AG09309 (cell line): ENCODE results near the gene DTNBP1.

Experiments used
- DNase-seq: peaks from one replicate; pipeline ENCODE4 v3.0.0-alpha.2; 2010; ENCODE audit warnings: low read depth
- H3K4me3 ChIP-seq: 2 replicates; pipeline ENCODE4 v1.5.1; 2011; ENCODE audit warnings: mild to moderate bottlenecking, low read depth, low read length, moderate library complexity; ENCODE audit not compliant: control insufficient read depth
- TF ChIP-seq, protein P1 (sequence below): IDR thresholded peaks from 2 replicates; pipeline ENCODE4 v1.5.1; 2011; ENCODE audit warnings: mild to moderate bottlenecking, low read depth, low read length, inconsistent platforms; ENCODE audit not compliant: insufficient read depth, control insufficient read depth; ENCODE audit errors: missing control alignments

Gene DTNBP1

DNA sequence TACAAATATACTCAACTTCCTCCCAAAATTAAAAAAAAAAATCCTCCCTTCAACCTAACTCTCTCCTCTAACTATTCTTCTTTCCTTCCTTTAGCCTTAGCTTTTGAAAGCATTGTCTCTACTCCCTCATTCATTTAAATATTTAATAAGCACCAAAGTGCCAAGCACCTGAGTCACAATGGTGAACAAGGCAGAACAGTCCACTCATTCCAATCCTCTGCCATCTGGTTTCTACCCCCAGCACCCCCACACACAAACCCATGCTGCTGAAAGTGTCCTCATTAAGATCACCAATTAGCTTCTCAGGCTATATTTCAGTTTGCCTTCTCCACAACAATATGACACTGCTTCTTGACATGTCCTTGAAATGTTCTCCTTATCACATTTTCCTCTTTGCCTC, 76.3 kb downstream of the DTNBP1 start:
- DNase-seq = no peak
- no peak overlapping the region for H3K4me3 ChIP-seq
- TF ChIP-seq, protein P1, sequence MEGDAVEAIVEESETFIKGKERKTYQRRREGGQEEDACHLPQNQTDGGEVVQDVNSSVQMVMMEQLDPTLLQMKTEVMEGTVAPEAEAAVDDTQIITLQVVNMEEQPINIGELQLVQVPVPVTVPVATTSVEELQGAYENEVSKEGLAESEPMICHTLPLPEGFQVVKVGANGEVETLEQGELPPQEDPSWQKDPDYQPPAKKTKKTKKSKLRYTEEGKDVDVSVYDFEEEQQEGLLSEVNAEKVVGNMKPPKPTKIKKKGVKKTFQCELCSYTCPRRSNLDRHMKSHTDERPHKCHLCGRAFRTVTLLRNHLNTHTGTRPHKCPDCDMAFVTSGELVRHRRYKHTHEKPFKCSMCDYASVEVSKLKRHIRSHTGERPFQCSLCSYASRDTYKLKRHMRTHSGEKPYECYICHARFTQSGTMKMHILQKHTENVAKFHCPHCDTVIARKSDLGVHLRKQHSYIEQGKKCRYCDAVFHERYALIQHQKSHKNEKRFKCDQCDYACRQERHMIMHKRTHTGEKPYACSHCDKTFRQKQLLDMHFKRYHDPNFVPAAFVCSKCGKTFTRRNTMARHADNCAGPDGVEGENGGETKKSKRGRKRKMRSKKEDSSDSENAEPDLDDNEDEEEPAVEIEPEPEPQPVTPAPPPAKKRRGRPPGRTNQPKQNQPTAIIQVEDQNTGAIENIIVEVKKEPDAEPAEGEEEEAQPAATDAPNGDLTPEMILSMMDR = no peak

DNA sequence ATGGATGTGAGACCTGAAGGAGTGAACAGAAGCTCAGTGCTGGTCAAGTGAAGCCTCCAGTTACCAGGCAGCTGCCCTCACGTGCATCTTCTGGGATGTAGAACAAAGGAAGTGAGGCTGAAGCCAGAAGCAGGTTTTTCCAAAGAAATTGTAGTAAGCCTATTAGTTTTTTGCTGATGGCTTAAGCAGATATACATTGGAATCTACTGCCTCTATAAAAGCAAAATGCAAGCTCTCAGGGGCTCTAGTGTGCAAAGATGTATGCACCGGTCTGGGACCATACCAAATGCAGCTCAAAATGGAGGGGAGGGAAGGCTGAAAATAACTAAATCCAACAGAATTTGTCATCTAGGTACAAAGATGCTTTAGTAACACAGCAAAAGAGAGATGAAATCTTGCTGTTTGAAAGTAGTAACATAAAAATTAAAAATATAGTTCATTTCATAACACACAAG, 77.0 kb downstream of the DTNBP1 start:
- TF ChIP-seq, protein P1 = no peak
- no peak overlapping the region for H3K4me3 ChIP-seq
- no peak for DNase-seq

DNA sequence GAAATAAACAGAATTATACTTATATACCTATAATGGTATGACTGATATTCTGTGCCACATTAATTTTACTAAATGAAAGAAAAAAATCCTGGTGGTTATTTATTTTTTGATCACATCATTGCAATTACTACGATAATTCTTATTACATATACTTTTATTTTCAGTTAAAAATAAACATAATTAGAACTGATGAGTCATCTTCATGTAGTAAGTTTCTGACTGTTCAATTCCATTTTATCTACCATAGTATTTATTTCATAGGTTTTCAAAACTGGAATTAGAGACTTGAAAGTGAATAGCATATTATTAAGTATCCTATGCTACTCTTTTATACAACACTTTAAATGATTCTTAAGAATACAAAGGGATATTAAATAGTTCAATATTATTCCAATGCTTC, 80.3 kb downstream of the DTNBP1 start:
- H3K4me3 ChIP-seq = no peak overlapping the region
- DNase-seq = no peak
- TF ChIP-seq, protein P1 = no peak

DNA sequence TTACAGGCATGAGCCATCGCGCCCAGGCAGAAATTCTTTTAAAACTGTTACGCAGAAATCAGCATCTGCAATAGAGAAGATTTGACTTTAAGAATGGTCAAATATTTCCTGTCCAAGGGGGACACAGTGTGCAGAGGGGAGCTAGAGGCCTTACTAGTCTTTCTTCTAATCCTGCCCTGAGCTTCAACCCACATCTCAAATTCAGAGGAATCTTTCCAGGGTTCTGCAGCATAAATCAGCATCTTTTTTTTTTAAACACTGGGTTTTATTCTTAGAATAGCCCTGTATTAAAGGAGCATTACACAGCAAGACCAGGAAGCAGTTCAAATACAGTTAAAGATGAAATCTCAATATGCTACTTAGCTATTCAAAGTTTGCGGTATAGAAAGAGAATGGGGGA, 81.1 kb downstream of the DTNBP1 start:
- DNase-seq = no peak
- H3K4me3 ChIP-seq = no peak overlapping the region
- TF ChIP-seq, protein P1 = no peak

DNA sequence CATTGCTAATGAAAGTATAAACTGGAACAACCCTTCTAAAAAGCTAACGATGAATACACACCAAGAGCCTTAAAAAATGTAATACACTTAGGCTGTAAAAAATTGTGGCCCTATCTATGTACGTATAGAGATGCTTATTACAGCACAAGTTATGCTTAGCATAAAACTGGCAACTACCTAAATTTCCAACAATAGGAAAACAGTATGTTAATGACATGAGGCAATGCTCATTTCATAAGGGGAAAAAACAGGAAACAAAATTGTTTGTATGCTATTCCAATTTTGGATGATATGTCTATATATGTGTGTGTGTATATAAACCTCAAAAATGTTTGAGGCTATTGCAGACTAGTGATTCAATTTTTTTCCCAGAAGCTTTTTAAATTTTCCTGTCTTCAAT, 82.5 kb downstream of the DTNBP1 start:
- H3K4me3 ChIP-seq = no peak overlapping the region
- TF ChIP-seq, protein P1 = no peak
- DNase-seq = no peak

DNA sequence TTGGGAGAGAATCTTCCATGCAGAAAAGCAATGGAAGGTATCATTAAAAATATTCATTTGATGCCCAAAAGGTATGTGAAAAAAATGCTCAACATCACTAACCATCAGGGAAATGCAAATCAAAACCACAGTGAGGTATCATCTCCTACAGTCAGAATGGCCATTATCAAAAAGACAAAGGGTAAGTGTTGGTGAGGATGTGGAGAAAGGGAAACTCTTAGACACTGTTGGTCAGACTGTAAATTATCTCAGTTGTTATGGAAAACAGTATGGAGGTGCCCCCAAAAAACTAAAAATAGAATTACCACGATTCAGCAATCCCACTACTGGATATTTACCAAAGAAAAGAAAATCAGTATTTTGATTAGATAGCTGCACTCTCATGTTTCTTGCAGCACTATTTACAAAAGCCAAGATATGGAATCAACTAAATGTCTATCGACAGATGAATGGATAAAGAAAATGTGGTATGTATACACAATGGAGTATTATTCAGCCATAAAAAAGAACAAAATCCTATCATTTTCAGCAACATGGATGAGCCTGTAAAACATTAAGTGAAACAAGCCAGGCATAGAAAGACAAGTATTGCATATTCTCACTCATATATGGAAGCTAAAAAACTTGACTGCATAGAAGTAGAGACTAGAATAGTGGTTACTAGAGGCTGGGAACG, 84.0 kb downstream of the DTNBP1 start:
- H3K4me3 ChIP-seq = no peak overlapping the region
- no peak for DNase-seq
- TF ChIP-seq, protein P1 = no peak
